OCI-LY1 (cell line): ENCODE measurements around the gene FAF1.

Experiments used
- H2AFZ ChIP-seq: fragments of 200-600 bp; sonication (generic), shearing (Covaris generic); 2 replicates; pipeline ENCODE4 v1.6.0; 2014; ENCODE audit warnings: antibody characterized with exemption, mild to moderate bottlenecking, low read length
- H3F3A ChIP-seq: fragments of 200-600 bp; sonication (generic), shearing (Covaris generic); 2 replicates; pipeline ENCODE4 v1.6.0; 2014; ENCODE audit warnings: mild to moderate bottlenecking, antibody characterized with exemption, low read length, moderate library complexity; ENCODE audit not compliant: insufficient read depth
- H3K27ac ChIP-seq: fragments of 200-600 bp; sonication (generic); 2 replicates; pipeline ENCODE4 v1.5.1; 2014; ENCODE audit warnings: low read length, mixed run types, mild to moderate bottlenecking, low read depth; ENCODE audit not compliant: poor library complexity, severe bottlenecking
- H3K27me3 ChIP-seq: fragments of 200-600 bp; sonication (generic); 2 replicates; pipeline ENCODE4 v1.6.0; 2014; ENCODE audit warnings: antibody characterized with exemption, mild to moderate bottlenecking, low read length, moderate library complexity; ENCODE audit not compliant: insufficient read depth
- H3K36me3 ChIP-seq: fragments of 200-600 bp; sonication (generic); 2 replicates; pipeline ENCODE4 v1.6.1; 2014; ENCODE audit warnings: mild to moderate bottlenecking, antibody characterized with exemption, low read length, moderate library complexity, mixed read lengths; ENCODE audit not compliant: insufficient read depth
- H3K4me1 ChIP-seq: fragments of 200-600 bp; sonication (generic); 2 replicates; pipeline ENCODE4 v1.5.1; 2014; ENCODE audit warnings: mild to moderate bottlenecking, low read length, moderate library complexity; ENCODE audit not compliant: insufficient read depth, severe bottlenecking
- H3K4me2 ChIP-seq: fragments of 200-600 bp; sonication (generic), shearing (Covaris generic); 2 replicates; pipeline ENCODE4 v1.6.1; 2014; ENCODE audit warnings: low read length
- H3K4me3 ChIP-seq: fragments of 200-600 bp; sonication (generic); 2 replicates; pipeline ENCODE4 v1.5.1; 2014; ENCODE audit warnings: low read length, low read depth, mild to moderate bottlenecking, mixed read lengths; ENCODE audit not compliant: poor library complexity, severe bottlenecking
- H3K79me2 ChIP-seq: fragments of 200-600 bp; shearing (Covaris generic); 2 replicates; pipeline ENCODE4 v1.6.1; 2016; ENCODE audit warnings: mixed run types, low read length, mixed read lengths; ENCODE audit not compliant: insufficient read depth
- H3K9ac ChIP-seq: fragments of 200-600 bp; sonication (generic), shearing (Covaris generic); 2 replicates; pipeline ENCODE4 v1.6.1; 2014; ENCODE audit warnings: mild to moderate bottlenecking, low read length, mixed read lengths
- H3K9me2 ChIP-seq: fragments of 200-600 bp; sonication (generic), shearing (Covaris generic); 2 replicates; pipeline ENCODE4 v1.6.1; 2014; ENCODE audit warnings: low read depth, mild to moderate bottlenecking, low read length, mixed read lengths
- H3K9me3 ChIP-seq: fragments of 200-600 bp; shearing (Covaris generic); 2 replicates; pipeline ENCODE4 v1.6.1; 2014; ENCODE audit warnings: low read length, mixed read lengths
- H4K20me1 ChIP-seq: fragments of 200-600 bp; sonication (generic), shearing (Covaris generic); 2 replicates; pipeline ENCODE4 v1.6.0; 2016; ENCODE audit warnings: mild to moderate bottlenecking, low read length; ENCODE audit not compliant: insufficient read depth
- CTCF ChIP-seq: fragments of 200-600 bp; sonication (generic), shearing (Covaris generic); IDR thresholded peaks from 2 replicates; pipeline ENCODE4 v1.5.1; 2017; ENCODE audit warnings: mild to moderate bottlenecking, antibody characterized with exemption, low read length, moderate library complexity, mixed read lengths
- EZH2 ChIP-seq: fragments of 200-600 bp; sonication (generic), shearing (Covaris generic); IDR thresholded peaks from 2 replicates; pipeline ENCODE4 v1.8.0; 2017; ENCODE audit warnings: borderline replicate concordance, mixed run types, mild to moderate bottlenecking, antibody characterized with exemption, low read length, moderate library complexity, mixed read lengths

Gene FAF1

GRCh38 chr1:50970509-50970887 is 10.4 kb upstream of the FAF1 start:
- H4K20me1 ChIP-seq = no peaks in the 10 kb centered on the region
- H3K9ac ChIP-seq = peak overlapping the region; percentile 99
- peak overlapping the region; percentile 95 for H3K27ac ChIP-seq
- H3K9me2 ChIP-seq = no peaks in the 10 kb centered on the region
- no peaks in the 10 kb centered on the region for H3K27me3 ChIP-seq
- no peaks in the 10 kb centered on the region for H3F3A ChIP-seq
- TF ChIP-seq EZH2 = no peak
- TF ChIP-seq CTCF = no peak
- H3K4me2 ChIP-seq = peak overlapping the region; percentile 89
- peaks cover 62% of the 10 kb centered on the region for H3K79me2 ChIP-seq
- H3K4me3 ChIP-seq = peak overlapping the region; percentile 89
- H2AFZ ChIP-seq = no peak overlapping the region
- peaks cover 46% of the 10 kb centered on the region for H3K36me3 ChIP-seq
- H3K4me1 ChIP-seq = peaks cover 43% of the 10 kb centered on the region
- H3K9me3 ChIP-seq = no peaks in the 10 kb centered on the region

- Histone ChIP-seq H3K4me2 (peak within 1 kb of the TSS; percentile 89), H3K9me2 (no peaks in the 10 kb centered on the region), H3K27ac (peak within 1 kb of the TSS; percentile 95), H3F3A (no peaks in the 10 kb centered on the region), H3K4me3 (peak within 1 kb of the TSS; percentile 89), H3K79me2 (peaks cover 59% of the 10 kb centered on the region), H3K27me3 (no peaks in the 10 kb centered on the region), H4K20me1 (no peaks in the 10 kb centered on the region), H3K4me1 (peaks cover 37% of the 10 kb centered on the region), H2AFZ (no peak within 1 kb of the TSS), H3K36me3 (peaks cover 44% of the 10 kb centered on the region), H3K9me3 (no peaks in the 10 kb centered on the region), H3K9ac (peak within 1 kb of the TSS; percentile 99)
- TF ChIP-seq EZH2 = no peak
- no peak for TF ChIP-seq CTCF
These were observed 9.8 kb upstream of the FAF1 start, which contains the start of gene CDKN2C for GRCh38 chr1:50969611-50970508. TSS of gene CDKN2C (plus strand) at chr1:50970245. CDS start at chr1:50970369, 124 bp downstream.

- Histone ChIP-seq H3K27me3 (no peaks in the 10 kb centered on the region), H2AFZ (no peak overlapping the region), H3K27ac (peak overlapping the region; percentile 95), H3K36me3 (peaks cover 36% of the 10 kb centered on the region), H3K9me2 (no peaks in the 10 kb centered on the region), H3K4me1 (peaks cover 28% of the 10 kb centered on the region), H3K4me3 (peak overlapping the region; percentile 89), H4K20me1 (no peaks in the 10 kb centered on the region), H3K9me3 (no peaks in the 10 kb centered on the region), H3K4me2 (peak overlapping the region; percentile 89), H3K9ac (peak overlapping the region; percentile 99), H3K79me2 (peaks cover 51% of the 10 kb centered on the region), H3F3A (no peaks in the 10 kb centered on the region)
- TF ChIP-seq CTCF (peak; percentile 7; the same call in 1 of the 2 replicates), EZH2 (no peak)
These were observed 8.9 kb upstream of the FAF1 start for GRCh38 chr1:50968821-50969610.
